CD14-positive monocyte (primary cell): ENCODE data around the gene AAGAB. TPM values are rescaled to one million over a fixed set of nuclear protein-coding genes. Genes with fewer than 3 reads are reported as not detected.

ENCODE experiments used
- DNase-seq, 3 donors: peaks; one replicate each; pipeline ENCODE4 v3.0.0-alpha.2; 2011 to 2022
- H2AFZ ChIP-seq: 2 replicates; pipeline ENCODE4 v1.6.0; 2012; ENCODE audit warnings: mild to moderate bottlenecking, low read depth, low read length, inconsistent platforms; ENCODE audit not compliant: insufficient read depth, poor library complexity, severe bottlenecking
- H3K27ac ChIP-seq, 2 donors: 1 replicate in 1 of 2; 2 replicates in 1 of 2; pipeline ENCODE4 v1.5.1; 2012 to 2013; ENCODE audit warnings: low read length in 2 of 2, control low read depth in 1 of 2, inconsistent platforms in 1 of 2, low read depth in 1 of 2, mild to moderate bottlenecking in 1 of 2
- H3K27me3 ChIP-seq, 2 donors: one replicate each; pipeline versions ENCODE4 v1.6.0 to v1.6.1; 2011 to 2013; ENCODE audit warnings: low read length in 2 of 2; ENCODE audit not compliant: control insufficient read depth in 2 of 2, insufficient read depth in 2 of 2
- H3K36me3 ChIP-seq, 2 donors: replicated peaks in 1 of 2; 1 replicate in 1 of 2; 2 replicates in 1 of 2; pipeline versions ENCODE4 v1.5.1 to v1.6.1; 2012 to 2013; ENCODE audit warnings: low read length in 2 of 2, control low read depth in 1 of 2, inconsistent platforms in 1 of 2, mild to moderate bottlenecking in 1 of 2; ENCODE audit not compliant: insufficient read depth in 2 of 2, control insufficient read depth in 1 of 2
- H3K4me1 ChIP-seq, 2 donors: 1 replicate in 1 of 2; 2 replicates in 1 of 2; pipeline versions ENCODE4 v1.5.1 to v1.6.1; 2012 to 2013; ENCODE audit warnings: low read length in 2 of 2, control low read depth in 1 of 2, inconsistent platforms in 1 of 2, mild to moderate bottlenecking in 1 of 2, moderate library complexity in 1 of 2; ENCODE audit not compliant: insufficient read depth in 2 of 2, control insufficient read depth in 1 of 2
- H3K4me2 ChIP-seq: replicated peaks from 2 replicates; pipeline ENCODE3; 2012; ENCODE audit warnings: low read length, moderate library complexity, mild to moderate bottlenecking; ENCODE audit not compliant: poor library complexity, severe bottlenecking; ENCODE audit errors: extremely low read depth
- H3K4me3 ChIP-seq, 3 experiments: fragments of 200-600 bp in 1 of 3; sonication (generic) in 1 of 3; replicated peaks in 1 of 3; 1 replicate in 2 of 3; 2 replicates in 1 of 3; pipeline ENCODE4 v1.5.1; 2011 to 2013; ENCODE audit warnings: low read length in 3 of 3, mild to moderate bottlenecking in 3 of 3, control low read depth in 2 of 3, low read depth in 2 of 3, inconsistent platforms in 1 of 3, moderate library complexity in 1 of 3
- H3K79me2 ChIP-seq: 2 replicates; pipeline ENCODE4 v1.6.0; 2012; ENCODE audit warnings: mild to moderate bottlenecking, control low read depth, inconsistent platforms, low read length, moderate library complexity; ENCODE audit not compliant: insufficient read depth
- H3K9ac ChIP-seq: 2 replicates; pipeline ENCODE4 v1.6.0; 2017; ENCODE audit warnings: low read length, mild to moderate bottlenecking; ENCODE audit not compliant: insufficient read depth, poor library complexity, severe bottlenecking
- H3K9me3 ChIP-seq, 2 donors: replicated peaks in 1 of 2; 1 replicate in 1 of 2; 2 replicates in 1 of 2; pipeline versions ENCODE4 v1.5.1 to v1.6.1; 2012 to 2013; ENCODE audit warnings: low read length in 2 of 2, control low read depth in 1 of 2; ENCODE audit not compliant: control insufficient read depth in 1 of 2, insufficient read depth in 1 of 2
- H4K20me1 ChIP-seq: 2 replicates; pipeline ENCODE4 v1.6.0; 2012; ENCODE audit warnings: mild to moderate bottlenecking, low read length, control low read depth, moderate library complexity; ENCODE audit not compliant: insufficient read depth
- H3K27ac Mint-ChIP-seq, 7 donors: one replicate each; pipeline ENCODE4 v1.8.0; 2020; ENCODE audit warnings: mild to moderate bottlenecking in 7 of 7, mixed read lengths in 7 of 7, moderate library complexity in 6 of 7, inconsistent platforms in 2 of 7
- H3K27me3 Mint-ChIP-seq, 3 donors: one replicate each; pipeline ENCODE4 v1.8.0; 2021 to 2022; ENCODE audit warnings: low read depth in 3 of 3, mild to moderate bottlenecking in 3 of 3, mixed read lengths in 3 of 3, moderate library complexity in 3 of 3, inconsistent platforms in 1 of 3
- H3K36me3 Mint-ChIP-seq, 2 donors: one replicate each; pipeline ENCODE4 v1.8.0; 2020; ENCODE audit warnings: mixed read lengths in 2 of 2, inconsistent platforms in 1 of 2, mild to moderate bottlenecking in 1 of 2
- H3K4me1 Mint-ChIP-seq: one replicate; pipeline ENCODE4 v1.8.0; 2020; ENCODE audit warnings: mild to moderate bottlenecking, mixed read lengths
- H3K4me3 Mint-ChIP-seq, 2 donors: one replicate each; pipeline ENCODE4 v1.8.0; 2020; ENCODE audit warnings: mild to moderate bottlenecking in 2 of 2, mixed read lengths in 2 of 2, moderate library complexity in 1 of 2
- H3K9me3 Mint-ChIP-seq, 7 donors: one replicate each; pipeline ENCODE4 v1.8.0; 2020 to 2022; ENCODE audit warnings: mixed read lengths in 7 of 7, mild to moderate bottlenecking in 6 of 7, moderate library complexity in 6 of 7, inconsistent platforms in 2 of 7
- CTCF ChIP-seq: fragments of 200-600 bp; IDR thresholded peaks from one replicate; pipeline ENCODE4 v1.8.0; 2022; ENCODE audit warnings: antibody characterized with exemption, mild to moderate bottlenecking
- WGBS: methylation state at CpG from one replicate; pipeline ENCODE4 v1.1.5; 2013; ENCODE audit warnings: missing lambda C conversion rate; ENCODE audit not compliant: insufficient coverage; 5-methylcytosine and 5-hydroxymethylcytosine counted together
- intact Hi-C, 2 donors: fragments of 100-400 bp; cut with micrococcal nuclease; formaldehyde crosslinking; loops; one replicate each; pipeline versions ENCODE4 v1.15.0 to v1.15.1; 2023
- polyA plus RNA-seq, 3 donors: library from polyadenylated mRNA; depleted of rRNA in 1 of 3; unstranded in 2 of 3; stranded (reverse) in 1 of 3; fragments of 300-500 nt in 2 of 3; fragments of >200 nt in 1 of 3; fragmentation: Illumina TruSeq in 2 of 3; gene quantifications; 1 replicate in 2 of 3; 2 replicates in 1 of 3; pipeline ENCODE4 v1.2.3, GENCODE V29; 2012 to 2021

Gene AAGAB
- polyA plus RNA-seq, 3 donors, result 11.2 to 40.4 (median 30.1) TPM

GRCh38 chr15:67171471-67171870, 83.0 kb downstream of the AAGAB start:
- intact Hi-C loops, result no loop called here
- Mint-ChIP-seq H3K9me3 (peaks cover 0 to 2% (median 0%) of the 10 kb centered on the region in 7 donors), H3K27ac (no peak overlapping the region), H3K27me3 (peaks cover 0 to 4% (median 0%) of the 10 kb centered on the region in 3 donors), H3K4me3 (no peak overlapping the region), H3K4me1 (peaks cover 33% of the 10 kb centered on the region), H3K36me3 (peaks cover 86% of the 10 kb centered on the region in 2 donors)
- Histone ChIP-seq H3K4me1 (peaks cover 25 to 27% of the 10 kb centered on the region in 2 donors), H3K27ac (no peak overlapping the region), H3K4me2 (no peak overlapping the region), H3K4me3 (no peak overlapping the region), H3K36me3 (peaks cover 61 to 80% of the 10 kb centered on the region in 2 donors), H3K9ac (no peak overlapping the region), H3K79me2 (no peaks in the 10 kb centered on the region), H4K20me1 (no peaks in the 10 kb centered on the region), H3K9me3 (no peaks in the 10 kb centered on the region), H2AFZ (no peak overlapping the region), H3K27me3 (no peaks in the 10 kb centered on the region)
- 100% methylated on average over 2 of the region's 4 CpGs for WGBS
- no peak for DNase-seq
- TF ChIP-seq CTCF, result no peak

- Histone ChIP-seq H3K4me2 (no peak overlapping the region), H2AFZ (no peak overlapping the region), H3K4me1 (peaks cover 14 to 15% of the 10 kb centered on the region in 2 donors), H3K9ac (no peak overlapping the region), H4K20me1 (no peaks in the 10 kb centered on the region), H3K4me3 (no peak overlapping the region), H3K79me2 (no peaks in the 10 kb centered on the region), H3K36me3 (peaks cover 72 to 91% of the 10 kb centered on the region in 2 donors), H3K27me3 (no peaks in the 10 kb centered on the region), H3K9me3 (no peaks in the 10 kb centered on the region), H3K27ac (no peak overlapping the region)
- Mint-ChIP-seq H3K9me3 (peaks cover 0 to 2% (median 0%) of the 10 kb centered on the region in 7 donors), H3K27me3 (peaks cover 0 to 4% (median 0%) of the 10 kb centered on the region in 3 donors), H3K27ac (peak overlapping the region in 1 of 7 donors; percentile 68), H3K4me1 (peaks cover 22% of the 10 kb centered on the region), H3K4me3 (no peak overlapping the region), H3K36me3 (peaks cover 93 to 96% of the 10 kb centered on the region in 2 donors)
- TF ChIP-seq CTCF, result no peak
- intact Hi-C loops, result no loop called here
- WGBS, result 100% methylated on average over 1 of the region's 12 CpGs
- no peak for DNase-seq
Measured at GRCh38 chr15:67170143-67170925, 84.1 kb downstream of the AAGAB start.
